Mesenchymal stem cell (in vitro differentiated cells and primary cell): ENCODE measurements around the gene FSTL3.

ENCODE experiments used
- DNase-seq: peaks from one replicate; pipeline ENCODE4 v3.0.0-alpha.2; 2013
- H2AFZ ChIP-seq: one replicate; pipeline ENCODE4 v1.6.1; 2013; ENCODE audit warnings: low read depth, mild to moderate bottlenecking, control low read depth, inconsistent platforms, low read length, moderate library complexity
- H2AK5ac ChIP-seq: 2 replicates; pipeline ENCODE4 v1.6.1; 2013; ENCODE audit warnings: low read length, moderate library complexity, mild to moderate bottlenecking, inconsistent platforms; ENCODE audit not compliant: severe bottlenecking
- H2BK120ac ChIP-seq: one replicate; pipeline ENCODE4 v1.6.1; 2013; ENCODE audit warnings: low read depth, mild to moderate bottlenecking, inconsistent platforms, low read length, moderate library complexity
- H2BK12ac ChIP-seq, 2 experiments: one replicate each; pipeline ENCODE4 v1.6.1; 2013; ENCODE audit warnings: inconsistent platforms in 2 of 2, low read length in 2 of 2, mild to moderate bottlenecking in 2 of 2, moderate library complexity in 2 of 2, control low read depth in 1 of 2
- H2BK15ac ChIP-seq: one replicate; pipeline ENCODE4 v1.6.1; 2013; ENCODE audit warnings: mild to moderate bottlenecking, low read depth, inconsistent platforms; ENCODE audit not compliant: poor library complexity, severe bottlenecking
- H2BK5ac ChIP-seq: 2 replicates; pipeline ENCODE4 v1.6.1; 2013; ENCODE audit warnings: low read depth, mild to moderate bottlenecking, low read length, control low read depth, inconsistent platforms; ENCODE audit not compliant: poor library complexity, severe bottlenecking
- H3K14ac ChIP-seq, 2 experiments: one replicate each; pipeline ENCODE4 v1.6.1; 2013; ENCODE audit warnings: inconsistent platforms in 2 of 2, low read length in 2 of 2, control low read depth in 1 of 2, mild to moderate bottlenecking in 1 of 2, moderate library complexity in 1 of 2
- H3K18ac ChIP-seq, 2 experiments: one replicate each; pipeline ENCODE4 v1.6.1; 2013; ENCODE audit warnings: inconsistent platforms in 2 of 2, low read length in 2 of 2, control low read depth in 1 of 2, low read depth in 1 of 2, mild to moderate bottlenecking in 1 of 2
- H3K23ac ChIP-seq, 2 experiments: one replicate each; pipeline ENCODE4 v1.6.1; 2013; ENCODE audit warnings: inconsistent platforms in 2 of 2, low read length in 2 of 2, mild to moderate bottlenecking in 2 of 2, moderate library complexity in 2 of 2, control low read depth in 1 of 2
- H3K27ac ChIP-seq: 2 replicates; pipeline ENCODE4 v1.5.1; 2013; ENCODE audit warnings: mild to moderate bottlenecking, moderate library complexity, low read length, control low read depth, inconsistent platforms; ENCODE audit not compliant: poor library complexity, severe bottlenecking
- H3K27me3 ChIP-seq, 2 experiments: 2 replicates each; pipeline versions ENCODE4 v1.6.1 to v1.7.0; 2013; ENCODE audit warnings: low read length in 2 of 2, mild to moderate bottlenecking in 2 of 2, moderate library complexity in 2 of 2, control low read depth in 1 of 2, inconsistent platforms in 1 of 2; ENCODE audit not compliant: control insufficient read depth in 1 of 2, insufficient read depth in 1 of 2
- H3K36me3 ChIP-seq, 2 experiments: 2 replicates each; pipeline versions ENCODE4 v1.6.1 to v1.7.0; 2013; ENCODE audit warnings: low read length in 2 of 2, control low read depth in 1 of 2, inconsistent platforms in 1 of 2, low read depth in 1 of 2, mild to moderate bottlenecking in 1 of 2; ENCODE audit not compliant: insufficient read depth in 2 of 2, control insufficient read depth in 1 of 2
- H3K4ac ChIP-seq, 2 experiments: one replicate each; pipeline ENCODE4 v1.6.1; 2013; ENCODE audit warnings: inconsistent platforms in 2 of 2, low read length in 2 of 2, mild to moderate bottlenecking in 2 of 2, moderate library complexity in 2 of 2, control low read depth in 1 of 2, low read depth in 1 of 2
- H3K4me1 ChIP-seq: 2 replicates; pipeline ENCODE4 v1.6.1; 2013; ENCODE audit warnings: low read depth, low read length, control low read depth; ENCODE audit not compliant: control insufficient read depth, insufficient read depth
- H3K4me2 ChIP-seq: 2 replicates; pipeline ENCODE4 v1.6.1; 2013; ENCODE audit warnings: low read length, mild to moderate bottlenecking, inconsistent platforms; ENCODE audit not compliant: poor library complexity, severe bottlenecking
- H3K4me3 ChIP-seq, 2 experiments: 2 replicates each; pipeline versions ENCODE4 v1.5.1 to v1.7.0; 2013; ENCODE audit warnings: low read length in 2 of 2, mild to moderate bottlenecking in 2 of 2, control low read depth in 1 of 2, low read depth in 1 of 2; ENCODE audit not compliant: insufficient read depth in 1 of 2
- H3K79me1 ChIP-seq: replicated peaks from 2 replicates; pipeline ENCODE4 v1.6.1; 2013; ENCODE audit warnings: mild to moderate bottlenecking, control low read depth, low read length, inconsistent platforms; ENCODE audit not compliant: poor library complexity, severe bottlenecking
- H3K9ac ChIP-seq: 2 replicates; pipeline ENCODE4 v1.7.0; 2013; ENCODE audit warnings: mild to moderate bottlenecking, low read length, moderate library complexity
- H3K9me3 ChIP-seq: 2 replicates; pipeline ENCODE4 v1.7.0; 2013; ENCODE audit warnings: mild to moderate bottlenecking, low read length; ENCODE audit not compliant: control insufficient read depth
- H4K8ac ChIP-seq: one replicate; pipeline ENCODE4 v1.6.1; 2013; ENCODE audit warnings: inconsistent platforms, mild to moderate bottlenecking, low read length, moderate library complexity
- H4K91ac ChIP-seq: one replicate; pipeline ENCODE4 v1.6.1; 2013; ENCODE audit warnings: mild to moderate bottlenecking, low read length, inconsistent platforms
- WGBS: methylation state at CpG from one replicate; pipeline ENCODE4 v1.1.7; 2013; ENCODE audit warnings: mixed read lengths; 5-methylcytosine and 5-hydroxymethylcytosine counted together

Gene FSTL3

GRCh38 chr19:657611-658010 is 18.6 kb upstream of the FSTL3 start:
- H3K27me3 ChIP-seq = no peaks in the 10 kb centered on the region
- H4K8ac ChIP-seq = no peak overlapping the region
- peaks cover 48% of the 10 kb centered on the region for H3K4me1 ChIP-seq
- peaks cover 10 to 82% of the 10 kb centered on the region in 2 experiments for H3K36me3 ChIP-seq
- no peak overlapping the region for H3K4me3 ChIP-seq
- no peak overlapping the region for H2AFZ ChIP-seq
- no peak overlapping the region for H2BK12ac ChIP-seq
- no peak overlapping the region for H3K4ac ChIP-seq
- H4K91ac ChIP-seq = no peak overlapping the region
- no peak overlapping the region for H3K9ac ChIP-seq
- H3K27ac ChIP-seq = no peak overlapping the region
- WGBS = 93% methylated on average over 19 of the region's 19 CpGs
- no peak overlapping the region for H3K18ac ChIP-seq
- H3K14ac ChIP-seq = no peak overlapping the region
- no peak overlapping the region for H2BK5ac ChIP-seq
- H2AK5ac ChIP-seq = no peak overlapping the region
- H3K4me2 ChIP-seq = no peak overlapping the region
- no peak overlapping the region for H2BK120ac ChIP-seq
- H3K23ac ChIP-seq = no peak overlapping the region
- no peak for DNase-seq
- H2BK15ac ChIP-seq = no peak overlapping the region
- no peaks in the 10 kb centered on the region for H3K79me1 ChIP-seq
- H3K9me3 ChIP-seq = no peaks in the 10 kb centered on the region

DNA sequence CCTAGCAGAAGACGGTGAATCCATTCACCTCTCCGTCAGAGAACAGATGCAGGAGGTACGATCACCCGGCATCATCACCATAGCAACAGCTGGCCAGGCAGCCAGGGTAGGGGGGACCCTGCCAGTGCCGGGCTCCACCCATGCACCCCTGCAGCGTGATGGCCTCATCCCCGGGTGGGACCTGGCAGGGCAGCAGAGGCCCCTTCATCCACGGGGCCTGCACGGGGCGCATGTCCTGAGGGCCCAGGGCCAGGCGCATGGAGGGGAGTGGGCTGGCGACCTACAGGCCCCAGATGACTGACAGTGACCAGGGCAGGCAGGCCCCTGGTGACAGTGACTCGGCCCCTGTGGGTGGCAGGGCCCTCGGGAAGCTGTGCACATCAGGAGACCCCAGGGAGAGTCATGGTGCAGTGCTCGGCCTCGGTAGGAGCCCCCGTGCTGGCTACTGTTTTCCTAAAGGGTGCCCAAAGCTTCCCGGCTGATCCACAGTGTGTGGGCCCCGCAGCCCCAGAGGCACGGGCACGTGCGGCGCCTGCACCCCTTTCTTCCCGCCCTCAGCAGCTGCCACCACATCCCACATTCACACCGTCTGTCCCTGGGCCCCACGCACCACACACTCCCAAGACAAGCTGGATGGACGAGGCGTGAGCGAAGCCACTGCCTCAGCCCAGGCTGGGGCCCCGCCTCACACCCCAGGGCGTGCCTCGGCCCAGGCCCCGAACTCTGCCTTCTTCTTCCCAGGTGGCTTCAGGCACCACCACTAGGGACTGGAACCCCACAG is 17.9 kb upstream of the FSTL3 start:
- H3K23ac ChIP-seq = no peak overlapping the region
- no peak overlapping the region for H3K18ac ChIP-seq
- H3K4me1 ChIP-seq = peaks cover 48% of the 10 kb centered on the region
- 96% methylated on average over 33 of the region's 33 CpGs for WGBS
- H2BK12ac ChIP-seq = no peak overlapping the region
- no peaks in the 10 kb centered on the region for H3K27me3 ChIP-seq
- no peak overlapping the region for H3K9ac ChIP-seq
- no peaks in the 10 kb centered on the region for H3K79me1 ChIP-seq
- H3K14ac ChIP-seq = no peak overlapping the region
- no peak overlapping the region for H3K4me2 ChIP-seq
- no peak overlapping the region for H2BK120ac ChIP-seq
- no peak overlapping the region for H4K91ac ChIP-seq
- H3K4ac ChIP-seq = no peak overlapping the region
- no peak overlapping the region for H2BK15ac ChIP-seq
- H3K4me3 ChIP-seq = no peak overlapping the region
- peak overlapping the region; percentile 35 for H4K8ac ChIP-seq
- H2BK5ac ChIP-seq = no peak overlapping the region
- peaks cover 9 to 75% of the 10 kb centered on the region in 2 experiments for H3K36me3 ChIP-seq
- H2AK5ac ChIP-seq = no peak overlapping the region
- DNase-seq = no peak
- H2AFZ ChIP-seq = no peak overlapping the region
- no peak overlapping the region for H3K27ac ChIP-seq
- H3K9me3 ChIP-seq = no peaks in the 10 kb centered on the region

DNA sequence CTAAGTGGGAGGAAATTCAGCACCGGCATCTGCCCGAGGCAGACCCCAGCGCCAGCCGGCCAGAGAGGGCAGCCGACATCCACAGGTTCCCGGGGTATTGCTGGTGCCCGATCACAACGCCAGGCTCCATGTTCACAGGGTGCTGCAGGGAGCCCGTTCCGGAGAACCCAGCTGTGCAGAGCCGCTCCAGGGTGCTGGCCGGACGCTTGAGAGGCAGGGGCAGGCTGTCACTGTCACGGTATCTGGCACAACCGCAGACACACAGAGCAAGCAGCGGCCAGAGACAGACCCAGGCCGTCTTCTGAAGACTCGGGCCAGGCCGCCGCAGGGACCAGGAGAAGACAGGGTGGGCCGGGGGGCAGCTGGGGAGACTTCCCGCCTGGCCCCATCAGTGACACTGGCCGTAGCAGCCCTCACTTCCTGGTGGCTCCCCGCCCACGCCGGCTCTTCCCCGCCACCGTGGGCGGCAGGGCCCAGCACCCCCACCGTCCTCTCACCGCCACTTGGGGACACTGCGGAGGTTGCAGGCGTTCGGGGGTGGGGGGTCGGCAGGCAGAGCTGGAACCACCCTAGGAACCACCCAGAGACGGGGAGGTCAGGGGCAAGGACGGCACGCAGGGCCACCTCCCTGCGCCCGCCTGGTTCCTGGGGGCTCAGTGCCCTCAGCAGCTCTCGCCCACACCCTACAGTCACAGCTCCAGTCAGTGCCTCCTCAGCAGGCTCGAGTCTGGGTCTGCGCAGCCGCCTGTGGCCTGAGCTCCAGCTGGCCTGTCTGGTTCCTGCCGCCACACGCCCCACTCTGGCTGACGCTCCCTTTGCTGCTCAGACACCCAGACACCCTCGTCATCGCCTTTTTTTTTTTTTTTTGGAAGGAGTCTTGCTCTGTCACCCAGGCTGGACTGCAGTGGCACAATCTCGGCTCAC is 17.0 kb upstream of the FSTL3 start:
- Histone ChIP-seq H4K91ac (peak overlapping the region; percentile 30), H3K36me3 (peaks cover under 1 to 66% of the 10 kb centered on the region in 2 experiments), H3K27me3 (no peaks in the 10 kb centered on the region), H3K9ac (no peak overlapping the region), H3K14ac (no peak overlapping the region), H2AFZ (no peak overlapping the region), H3K9me3 (no peaks in the 10 kb centered on the region), H3K27ac (no peak overlapping the region), H3K4me2 (no peak overlapping the region), H3K18ac (no peak overlapping the region), H2BK120ac (no peak overlapping the region), H4K8ac (no peak overlapping the region), H2BK12ac (peak overlapping the region in 1 of 2 experiments; percentile 28), H3K4me1 (peaks cover 53% of the 10 kb centered on the region), H2AK5ac (no peak overlapping the region), H3K4ac (no peak overlapping the region), H2BK15ac (no peak overlapping the region), H3K23ac (peak overlapping the region in 1 of 2 experiments; percentile 50), H3K4me3 (no peak overlapping the region), H3K79me1 (peaks cover 1% of the 10 kb centered on the region), H2BK5ac (no peak overlapping the region)
- no peak for DNase-seq
- 93% methylated on average over 45 of the region's 50 CpGs for WGBS
